T-cell (primary cell): ENCODE data around the gene IFT172. TPM values are rescaled to one million over a fixed set of nuclear protein-coding genes. Genes with fewer than 3 reads are reported as not detected.

Source experiments
- ATAC-seq, 4 experiments: fragments of 200-7000 bp in 3 of 4; fragments of 150-1000 bp in 1 of 4; cut with Tn5 transposase; replicated peaks in 1 of 4; 1 replicate in 3 of 4; 2 replicates in 1 of 4; pipeline ENCODE4 v1.10.0; 2021; ENCODE audit warnings: moderate library complexity in 3 of 4, mild to moderate bottlenecking in 2 of 4, moderate number of reproducible peaks in 1 of 4
- CTCF ChIA-PET, 2 donors: fragments of 300-600 bp; sonication (Branson Sonifier 250); formaldehyde crosslinking; loops; one replicate each; lab custom pipeline; 2022; ENCODE audit warnings: antibody characterized with exemption in 2 of 2; lab: Charles Lee
- POLR2A ChIA-PET, 2 donors: fragments of 300-600 bp; sonication (Branson Sonifier 250); formaldehyde crosslinking; loops; one replicate each; lab custom pipeline; 2022; ENCODE audit warnings: antibody characterized with exemption in 2 of 2; lab: Charles Lee
- DNase-seq, 35 experiments: peaks; one replicate each; pipeline versions ENCODE4 v3.0.0 to v3.0.0-alpha.2; 2013 to 2023
- H3K27ac ChIP-seq: one replicate; pipeline ENCODE4 v1.5.1; 2013; ENCODE audit warnings: low read length
- H3K27me3 ChIP-seq, 2 experiments: replicated peaks in 1 of 2; 1 replicate in 1 of 2; 2 replicates in 1 of 2; pipeline versions ENCODE4 v1.6.1 to v1.7.0; 2013; ENCODE audit warnings: low read length in 1 of 2, mixed read lengths in 1 of 2; ENCODE audit not compliant: control insufficient read depth in 2 of 2, insufficient read depth in 2 of 2; ENCODE audit errors: extremely low read depth in 1 of 2
- H3K36me3 ChIP-seq, 2 donors: 1 replicate in 1 of 2; 2 replicates in 1 of 2; pipeline versions ENCODE4 v1.6.1 to v1.7.0; 2013; ENCODE audit warnings: low read length in 1 of 2; ENCODE audit not compliant: control insufficient read depth in 2 of 2, insufficient read depth in 1 of 2; ENCODE audit errors: extremely low read depth in 1 of 2
- H3K4me1 ChIP-seq, 2 experiments: 1 replicate in 1 of 2; 2 replicates in 1 of 2; pipeline versions ENCODE4 v1.6.1 to v1.7.0; 2013; ENCODE audit warnings: low read length in 2 of 2, mixed read lengths in 1 of 2; ENCODE audit not compliant: insufficient read depth in 2 of 2, control insufficient read depth in 1 of 2; ENCODE audit errors: extremely low read depth in 1 of 2
- H3K4me3 ChIP-seq, 2 donors: 1 replicate in 1 of 2; 2 replicates in 1 of 2; pipeline versions ENCODE4 v1.5.1 to v1.7.0; 2013; ENCODE audit warnings: mild to moderate bottlenecking in 2 of 2, low read length in 1 of 2, moderate library complexity in 1 of 2; ENCODE audit not compliant: control insufficient read depth in 1 of 2; ENCODE audit errors: extremely low read depth in 1 of 2
- H3K9me3 ChIP-seq: 2 replicates; pipeline ENCODE4 v1.7.0; 2013
- H3K27ac Mint-ChIP-seq, 2 donors: one replicate each; pipeline ENCODE4 v1.8.0; 2020 to 2021; ENCODE audit warnings: mild to moderate bottlenecking in 2 of 2, mixed read lengths in 2 of 2
- H3K27me3 Mint-ChIP-seq, 2 donors: one replicate each; pipeline ENCODE4 v1.8.0; 2021 to 2022; ENCODE audit warnings: mixed read lengths in 2 of 2
- H3K36me3 Mint-ChIP-seq: one replicate; pipeline ENCODE4 v1.8.0; 2021; ENCODE audit warnings: mixed read lengths
- H3K4me1 Mint-ChIP-seq, 3 donors: one replicate each; pipeline ENCODE4 v1.8.0; 2020 to 2022; ENCODE audit warnings: mixed read lengths in 3 of 3, mild to moderate bottlenecking in 1 of 3
- H3K4me3 Mint-ChIP-seq, 3 donors: one replicate each; pipeline ENCODE4 v1.8.0; 2020 to 2022; ENCODE audit warnings: mild to moderate bottlenecking in 3 of 3, mixed read lengths in 3 of 3, moderate library complexity in 3 of 3
- H3K9me3 Mint-ChIP-seq, 3 donors: one replicate each; pipeline ENCODE4 v1.8.0; 2020 to 2022; ENCODE audit warnings: mixed read lengths in 3 of 3
- WGBS: methylation state at CpG from one replicate; pipeline ENCODE4 v1.1.5; 2013; ENCODE audit warnings: missing lambda C conversion rate; ENCODE audit not compliant: insufficient coverage; 5-methylcytosine and 5-hydroxymethylcytosine counted together
- total RNA-seq, 35 experiments: library from RNA in 6 of 35; stranded (reverse) in 6 of 35; fragments of 120-200 nt in 1 of 35; gene quantifications; one replicate each; pipeline versions ENCODE4 v1.2.1 to v1.2.4 and lab custom pipeline; 2013 to 2026

The IFT172 gene
- total RNA-seq, 5 donors from 2014 or later (not counting 1 experiment from before 2014, with no cell fraction given): 14.6 to 25.3 (median 17.3) TPM

DNA sequence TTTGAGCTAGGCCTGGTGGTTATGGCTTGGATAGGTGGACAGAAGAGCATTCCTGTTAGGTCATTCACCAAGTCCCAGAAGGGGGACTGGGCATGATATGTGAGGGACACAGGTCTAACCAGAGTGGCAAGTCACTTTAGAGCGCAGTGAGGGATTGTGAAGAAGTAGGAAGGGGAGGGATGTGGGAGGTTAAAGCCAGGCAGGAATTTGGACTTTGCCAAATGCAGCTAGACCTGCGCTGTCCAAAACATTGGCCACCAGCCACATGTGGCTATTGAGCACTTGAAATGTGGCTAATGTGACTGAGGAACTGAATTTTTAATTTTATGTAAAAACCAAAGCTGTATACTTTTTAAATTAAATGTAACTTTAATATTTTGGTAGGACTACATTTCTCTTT, 30.8 kb upstream of the IFT172 start:
- ChIA-PET POLR2A (no interaction called here), CTCF (no interaction called here)
- DNase-seq (no peak), ATAC-seq (no peak)
- Mint-ChIP-seq H3K9me3 (no peaks in the 10 kb centered on the region), H3K27me3 (peaks cover 12 to 37% of the 10 kb centered on the region in 2 donors), H3K4me3 (no peak overlapping the region), H3K36me3 (no peaks in the 10 kb centered on the region), H3K27ac (no peak overlapping the region), H3K4me1 (no peaks in the 10 kb centered on the region)
- no peaks in the 10 kb centered on the region for H3K9me3 ChIP-seq
- 92% methylated on average over 2 of the region's 2 CpGs for WGBS
- H3K36me3 ChIP-seq: no peaks in the 10 kb centered on the region
- H3K27ac ChIP-seq: no peak overlapping the region
- peaks cover 0 to 30% of the 10 kb centered on the region in 2 experiments for H3K27me3 ChIP-seq
- H3K4me3 ChIP-seq: no peak overlapping the region
- H3K4me1 ChIP-seq: no peaks in the 10 kb centered on the region

- CTCF ChIA-PET: interaction anchor here in 1 of 2 donors (1.1 kb wide), 1 partner anchor 56 kb away, joined by 6 read pairs; no protein-coding TSS in a partner anchor
- DNase-seq (no peak), ATAC-seq (no peak)
- no peaks in the 10 kb centered on the region for H3K36me3 ChIP-seq
- no peaks in the 10 kb centered on the region for H3K4me1 ChIP-seq
- no peak overlapping the region for H3K4me3 ChIP-seq
- no peak overlapping the region for H3K4me3 Mint-ChIP-seq
- H3K27me3 Mint-ChIP-seq: peaks cover 7 to 28% of the 10 kb centered on the region in 2 donors
- POLR2A ChIA-PET: no interaction called here
- WGBS: no CpG with 5 or more reads among the region's 4 CpGs
- H3K27ac ChIP-seq: no peak overlapping the region
- no peak overlapping the region for H3K27ac Mint-ChIP-seq
- no peaks in the 10 kb centered on the region for H3K4me1 Mint-ChIP-seq
- no peaks in the 10 kb centered on the region for H3K9me3 Mint-ChIP-seq
- H3K36me3 Mint-ChIP-seq: no peaks in the 10 kb centered on the region
- no peaks in the 10 kb centered on the region for H3K9me3 ChIP-seq
- peaks cover 0 to 30% of the 10 kb centered on the region in 2 experiments for H3K27me3 ChIP-seq
Observed at GRCh38 chr2:27518782-27519113, 29.2 kb upstream of the IFT172 start.

DNA sequence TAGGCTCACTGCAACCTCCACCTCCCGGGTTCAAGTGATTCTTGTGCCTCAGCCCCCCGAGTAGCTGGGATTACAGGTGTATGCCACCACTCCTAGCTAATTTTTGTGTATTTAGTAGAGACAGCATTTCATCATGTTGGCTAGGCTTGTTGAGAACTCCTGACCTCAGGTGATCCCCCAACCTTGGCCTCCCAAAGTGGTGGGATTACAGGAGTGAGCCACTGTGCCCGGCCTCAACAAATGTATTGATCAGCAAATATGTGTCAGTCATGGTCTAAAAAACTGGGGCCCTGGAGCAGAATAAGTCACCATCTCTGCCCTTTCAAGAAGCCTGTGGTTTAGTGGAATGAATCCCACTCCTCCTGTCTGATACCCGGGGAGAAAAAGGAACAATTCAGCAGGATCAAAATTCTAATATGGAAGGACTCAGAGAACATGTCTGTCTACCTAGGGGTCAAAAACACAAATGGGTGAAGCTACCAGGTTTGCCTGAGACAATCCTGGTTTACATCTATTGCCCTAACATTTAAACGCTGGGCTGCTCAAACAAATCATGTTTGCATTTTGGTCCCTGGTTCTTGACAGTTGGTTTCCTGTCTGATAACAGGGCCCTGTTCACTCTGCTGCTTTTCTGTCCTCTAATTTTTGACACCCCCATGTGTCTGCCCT, 28.7 kb upstream of the IFT172 start:
- Mint-ChIP-seq H3K9me3 (no peaks in the 10 kb centered on the region), H3K36me3 (no peaks in the 10 kb centered on the region), H3K27me3 (peaks cover 7 to 24% of the 10 kb centered on the region in 2 donors), H3K4me3 (no peak overlapping the region), H3K27ac (no peak overlapping the region), H3K4me1 (no peaks in the 10 kb centered on the region)
- no peak for DNase-seq
- no peaks in the 10 kb centered on the region for H3K9me3 ChIP-seq
- 95% methylated on average over 2 of the region's 5 CpGs for WGBS
- H3K27me3 ChIP-seq: peaks cover 0 to 28% of the 10 kb centered on the region in 2 experiments
- ChIA-PET POLR2A (interaction anchor here in 1 of 2 donors (0.7 kb wide), 1 partner anchor 275 kb away, joined by 3 read pairs; no protein-coding TSS in a partner anchor), CTCF (interaction anchor here in 1 of 2 donors (1.1 kb wide), 1 partner anchor 55 kb away, joined by 6 read pairs; no protein-coding TSS in a partner anchor)
- H3K27ac ChIP-seq: no peak overlapping the region
- H3K4me1 ChIP-seq: no peaks in the 10 kb centered on the region
- no peak for ATAC-seq
- H3K36me3 ChIP-seq: no peaks in the 10 kb centered on the region
- no peak overlapping the region for H3K4me3 ChIP-seq

DNA sequence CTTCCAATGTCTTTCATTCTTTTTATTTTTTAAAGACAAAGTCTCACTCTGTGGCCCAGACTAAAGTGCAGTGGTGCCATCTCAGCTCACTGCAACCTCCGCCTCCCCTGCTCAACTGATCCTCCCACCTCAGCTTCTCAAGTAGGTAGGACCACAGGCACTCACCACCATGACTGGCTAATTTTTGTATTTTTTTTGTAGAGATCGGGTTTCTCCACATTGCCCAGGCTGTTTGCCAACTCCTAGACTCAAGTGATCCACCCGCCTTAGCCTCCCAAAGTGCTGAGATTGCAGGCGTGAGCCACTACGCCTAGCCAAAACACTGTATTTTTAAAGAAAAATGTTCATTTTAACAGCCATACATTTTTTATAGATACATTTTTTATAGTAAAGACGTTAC, 19.8 kb upstream of the IFT172 start:
- no peaks in the 10 kb centered on the region for H3K4me1 ChIP-seq
- H3K27ac ChIP-seq: no peak overlapping the region
- no peak overlapping the region for H3K4me3 ChIP-seq
- ATAC-seq: no peak
- no peak overlapping the region for H3K27ac Mint-ChIP-seq
- H3K4me3 Mint-ChIP-seq: no peak overlapping the region
- H3K36me3 ChIP-seq: no peaks in the 10 kb centered on the region
- DNase-seq: no peak
- H3K9me3 ChIP-seq: no peaks in the 10 kb centered on the region
- ChIA-PET POLR2A (no interaction called here), CTCF (no interaction called here)
- no peaks in the 10 kb centered on the region for H3K4me1 Mint-ChIP-seq
- WGBS: no CpG with 5 or more reads among the region's 6 CpGs
- peaks cover 8 to 13% of the 10 kb centered on the region in 2 donors for H3K27me3 Mint-ChIP-seq
- peaks cover 0 to 18% of the 10 kb centered on the region in 2 experiments for H3K27me3 ChIP-seq
- H3K9me3 Mint-ChIP-seq: no peaks in the 10 kb centered on the region
- H3K36me3 Mint-ChIP-seq: no peaks in the 10 kb centered on the region

GRCh38 chr2:27507293-27507692, 17.8 kb upstream of the IFT172 start:
- ChIA-PET POLR2A (interaction anchor here in 1 of 2 donors (0.7 kb wide), 1 partner anchor 153 kb away, joined by 4 read pairs; no protein-coding TSS in a partner anchor), CTCF (no interaction called here)
- H3K4me3 Mint-ChIP-seq: no peak overlapping the region
- WGBS: 55% methylated on average over 3 of the region's 4 CpGs
- no peak overlapping the region for H3K27ac Mint-ChIP-seq
- no peaks in the 10 kb centered on the region for H3K9me3 Mint-ChIP-seq
- no peaks in the 10 kb centered on the region for H3K9me3 ChIP-seq
- peaks cover 4 to 8% of the 10 kb centered on the region in 2 donors for H3K27me3 Mint-ChIP-seq
- H3K36me3 Mint-ChIP-seq: no peaks in the 10 kb centered on the region
- H3K4me3 ChIP-seq: no peak overlapping the region
- H3K27ac ChIP-seq: no peak overlapping the region
- H3K36me3 ChIP-seq: no peaks in the 10 kb centered on the region
- ATAC-seq (no peak), DNase-seq (no peak)
- peaks cover 0 to 15% of the 10 kb centered on the region in 2 experiments for H3K27me3 ChIP-seq
- no peaks in the 10 kb centered on the region for H3K4me1 Mint-ChIP-seq
- H3K4me1 ChIP-seq: no peaks in the 10 kb centered on the region

DNA sequence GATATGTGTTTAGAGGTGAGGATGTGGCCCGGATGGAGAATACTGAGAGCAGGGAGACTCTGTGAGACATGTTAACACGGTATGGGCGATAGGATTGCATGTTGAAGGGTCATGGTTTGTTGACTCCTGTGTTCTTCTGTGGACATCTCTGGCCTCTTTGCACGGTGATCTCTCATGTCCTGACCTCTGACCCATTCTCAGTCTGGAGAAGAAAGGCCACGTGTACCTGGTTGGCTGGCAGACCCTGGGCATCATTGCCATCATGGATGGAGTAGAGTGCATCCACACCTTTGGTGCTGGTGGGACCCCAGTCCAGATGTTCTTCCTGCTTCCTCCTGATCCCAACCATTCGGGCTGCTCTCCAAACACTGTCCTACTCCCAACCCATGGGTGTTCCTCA, 17.0 kb upstream of the IFT172 start:
- POLR2A ChIA-PET: no interaction called here

More for the DNA sequence above, 17.0 kb upstream of the IFT172 start:
- Histone ChIP-seq H3K4me1 (no peaks in the 10 kb centered on the region), H3K27ac (no peak overlapping the region), H3K4me3 (no peak overlapping the region), H3K36me3 (no peaks in the 10 kb centered on the region), H3K27me3 (peaks cover 0 to 13% of the 10 kb centered on the region in 2 experiments), H3K9me3 (no peaks in the 10 kb centered on the region)
- no peak for DNase-seq
- Mint-ChIP-seq H3K4me3 (no peak overlapping the region), H3K27ac (no peak overlapping the region), H3K9me3 (no peaks in the 10 kb centered on the region), H3K4me1 (no peaks in the 10 kb centered on the region), H3K36me3 (no peaks in the 10 kb centered on the region), H3K27me3 (peaks cover under 1 to 4% of the 10 kb centered on the region in 2 donors)
- CTCF ChIA-PET: no interaction called here
- no peak for ATAC-seq
- 77% methylated on average over 5 of the region's 6 CpGs for WGBS
